GM23338 (cell line): Measurements from ENCODE around the gene KRT33B. TPM values are rescaled to one million over a fixed set of nuclear protein-coding genes. Genes with fewer than 3 reads are reported as not detected.
"Not testable (repeated sequence)": the region's sequence is repeated elsewhere in the genome, so short reads cannot be mapped to it uniquely, and the experiment has no call there.

Experiments
- ATAC-seq: fragments of 200-7000 bp; cut with Tn5 transposase; 3 replicates; pipeline ENCODE4 v1.9.1; 2020
- DNase-seq: peaks from one replicate; pipeline ENCODE4 v3.0.0-alpha.2; 2015; ENCODE audit warnings: low spot score
- H2AFZ ChIP-seq: fragments of 200-600 bp; sonication (generic); 2 replicates; pipeline ENCODE4 v1.8.0; 2016; ENCODE audit warnings: antibody characterized with exemption, mild to moderate bottlenecking, moderate library complexity
- H3F3A ChIP-seq: fragments of 200-600 bp; sonication (generic); replicated peaks from 2 replicates; pipeline ENCODE4 v1.8.0; 2017; ENCODE audit warnings: antibody characterized with exemption, mixed run types, low read depth
- H3K27ac ChIP-seq: fragments of 200-600 bp; sonication (generic); 2 replicates; pipeline ENCODE4 v1.6.1; 2016; ENCODE audit warnings: low read depth
- H3K27me3 ChIP-seq: fragments of 200-600 bp; sonication (generic); 2 replicates; pipeline ENCODE4 v1.8.0; 2016; ENCODE audit warnings: mild to moderate bottlenecking, mixed run types, moderate library complexity; ENCODE audit not compliant: insufficient read depth
- H3K36me3 ChIP-seq: fragments of 200-600 bp; sonication (generic); 2 replicates; pipeline ENCODE4 v1.8.0; 2016; ENCODE audit warnings: mild to moderate bottlenecking; ENCODE audit not compliant: insufficient read depth
- H3K4me1 ChIP-seq: fragments of 200-600 bp; sonication (generic); 2 replicates; pipeline ENCODE4 v1.8.0; 2016; ENCODE audit warnings: mild to moderate bottlenecking, moderate library complexity; ENCODE audit not compliant: insufficient read depth
- H3K4me2 ChIP-seq: fragments of 200-600 bp; sonication (generic); 2 replicates; pipeline ENCODE4 v1.7.1; 2017; ENCODE audit warnings: mixed run types
- H3K4me3 ChIP-seq: fragments of 200-600 bp; sonication (generic); 2 replicates; pipeline ENCODE4 v1.6.1; 2016; ENCODE audit warnings: mixed run types
- H3K79me2 ChIP-seq: fragments of 200-600 bp; sonication (generic); replicated peaks from 2 replicates; pipeline ENCODE4 v1.8.0; 2017; ENCODE audit warnings: mild to moderate bottlenecking; ENCODE audit not compliant: insufficient read depth
- H3K9me2 ChIP-seq: fragments of 200-600 bp; sonication (generic); 2 replicates; pipeline ENCODE4 v1.8.0; 2017; ENCODE audit not compliant: insufficient read depth
- H4K20me1 ChIP-seq: fragments of 200-600 bp; sonication (generic); replicated peaks from 2 replicates; pipeline ENCODE4 v1.8.0; 2017; ENCODE audit warnings: mild to moderate bottlenecking; ENCODE audit not compliant: insufficient read depth
- H3K27ac Mint-ChIP-seq: 2 replicates; pipeline ENCODE4 v1.8.0; 2020; ENCODE audit warnings: inconsistent platforms, mild to moderate bottlenecking, moderate library complexity, mixed read lengths
- H3K27me3 Mint-ChIP-seq: 3 replicates; pipeline ENCODE4 v1.8.0; 2022; ENCODE audit warnings: low read depth, mild to moderate bottlenecking, moderate library complexity, mixed read lengths, inconsistent platforms; ENCODE audit not compliant: insufficient read depth, poor library complexity
- H3K36me3 Mint-ChIP-seq: 3 replicates; pipeline ENCODE4 v1.8.0; 2021; ENCODE audit warnings: low read depth, mild to moderate bottlenecking, inconsistent platforms, moderate library complexity, mixed read lengths
- H3K4me1 Mint-ChIP-seq: 3 replicates; pipeline ENCODE4 v1.8.0; 2020; ENCODE audit warnings: mild to moderate bottlenecking, inconsistent platforms, mixed read lengths
- H3K4me3 Mint-ChIP-seq: 3 replicates; pipeline ENCODE4 v1.8.0; 2021; ENCODE audit warnings: moderate library complexity, mild to moderate bottlenecking, inconsistent platforms, mixed read lengths
- H3K9me3 Mint-ChIP-seq: 3 replicates; pipeline ENCODE4 v1.8.0; 2020; ENCODE audit warnings: moderate library complexity, mild to moderate bottlenecking, inconsistent platforms, mixed read lengths
- CTCF ChIP-seq, 2 experiments: fragments of 200-600 bp in 1 of 2; sonication (generic) in 1 of 2; conservative IDR thresholded peaks; 2 replicates each; pipeline versions ENCODE4 v1.5.1 to v1.6.1; 2016 to 2017; ENCODE audit warnings: antibody characterized with exemption in 2 of 2, low read depth in 2 of 2, mild to moderate bottlenecking in 2 of 2, moderate library complexity in 1 of 2
- NANOG ChIP-seq: IDR thresholded peaks from 2 replicates; pipeline ENCODE4 v1.6.1; 2016; ENCODE audit warnings: antibody characterized with exemption, borderline replicate concordance
- REST ChIP-seq: IDR thresholded peaks from one replicate; pipeline ENCODE4 v1.6.1; 2018; ENCODE audit warnings: antibody characterized with exemption; ENCODE audit not compliant: unreplicated experiment
- STAT1 ChIP-seq: IDR thresholded peaks from one replicate; pipeline ENCODE4 v1.6.1; 2016; ENCODE audit warnings: antibody characterized with exemption; ENCODE audit not compliant: unreplicated experiment
- ZNF114 ChIP-seq: fragments of 250-450 bp; sonication (Bioruptor Pico); IDR thresholded peaks from 2 replicates; pipeline ENCODE4 v1.5.0; 2020; ENCODE audit warnings: mild to moderate bottlenecking, moderate library complexity
- ZNF462 ChIP-seq: fragments of 250-450 bp; sonication (Bioruptor Pico); IDR thresholded peaks from 2 replicates; pipeline ENCODE4 v1.5.0; 2020; ENCODE audit warnings: mild to moderate bottlenecking, moderate library complexity
- polyA plus RNA-seq: library from polyadenylated mRNA; unstranded; fragments of >200 nt; fragmentation: Nextera tagmentation; extraction: Ambion mirVana; gene quantifications from 2 replicates; pipeline ENCODE4 v1.2.1, GENCODE V29; 2016
- total RNA-seq: library from RNA; depleted of rRNA; stranded (reverse); fragments of >200 nt; shearing (Covaris generic); gene quantifications from 2 replicates; pipeline ENCODE4 v1.2.3, GENCODE V29; 2014

The KRT33B gene
- total and polyA plus RNA-seq, 2 experiments from 2014 or later: not detected

GRCh38 chr17:41382394-41382793, 12.8 kb upstream of the KRT33B start:
- Histone ChIP-seq H3K4me3 (no peak overlapping the region), H3K4me2 (no peak overlapping the region), H3K36me3 (no peaks in the 10 kb centered on the region), H4K20me1 (no peaks in the 10 kb centered on the region), H3K27ac (no peak overlapping the region), H2AFZ (no peak overlapping the region), H3K27me3 (no peaks in the 10 kb centered on the region), H3F3A (no peaks in the 10 kb centered on the region), H3K79me2 (no peaks in the 10 kb centered on the region), H3K9me2 (peaks cover 9% of the 10 kb centered on the region), H3K4me1 (peaks cover 7% of the 10 kb centered on the region)
- TF ChIP-seq REST (no peak), ZNF114 (CRISPR knock-in tag) (no peak), CTCF (conservative IDR thresholded peaks at IDR 0.05; ENCODE audit: low read depth in 2 of 2) (no peak), ZNF462 (CRISPR knock-in tag) (no peak), NANOG (no peak), STAT1 (no peak)
- Mint-ChIP-seq H3K9me3 (peaks cover 16% of the 10 kb centered on the region), H3K4me1 (peaks cover 4% of the 10 kb centered on the region; the same call in 1 of the 3 replicates), H3K36me3 (no peaks in the 10 kb centered on the region; the same call in 1 of the 3 replicates), H3K27me3 (peaks cover 2% of the 10 kb centered on the region), H3K4me3 (no peak overlapping the region), H3K27ac (no peak overlapping the region)
- no peak for ATAC-seq
- no peak for DNase-seq

- not testable (repeated sequence) for H3K4me1 Mint-ChIP-seq, H3K27me3 ChIP-seq, H3K27me3 Mint-ChIP-seq, H3K27ac ChIP-seq, H3K36me3 ChIP-seq, H3K4me3 Mint-ChIP-seq, H2AFZ ChIP-seq, H4K20me1 ChIP-seq, H3K79me2 ChIP-seq, ATAC-seq, H3K36me3 Mint-ChIP-seq, H3K4me1 ChIP-seq, H3F3A ChIP-seq, H3K4me2 ChIP-seq, DNase-seq, H3K4me3 ChIP-seq, H3K27ac Mint-ChIP-seq
- peaks cover 15% of the 10 kb centered on the region for H3K9me3 Mint-ChIP-seq
- H3K9me2 ChIP-seq: peaks cover 14% of the 10 kb centered on the region
Observed at GRCh38 chr17:41381943-41382342, 12.3 kb upstream of the KRT33B start, which contains the start of gene KRT34. KRT34 (minus strand) TSS chr17:41382306; CDS start chr17:41382246, 60 bp downstream.

GRCh38 chr17:41380091-41380490, 10.5 kb upstream of the KRT33B start:
- not testable (repeated sequence) for ATAC-seq, H3K27ac Mint-ChIP-seq, DNase-seq, H3K36me3 ChIP-seq, H4K20me1 ChIP-seq, H3K27me3 Mint-ChIP-seq, H3K4me3 Mint-ChIP-seq, H3K4me3 ChIP-seq, H3K4me1 Mint-ChIP-seq, H3K27me3 ChIP-seq, H3K27ac ChIP-seq, H3K36me3 Mint-ChIP-seq, H3F3A ChIP-seq, H2AFZ ChIP-seq, H3K4me2 ChIP-seq, H3K9me3 Mint-ChIP-seq, H3K4me1 ChIP-seq, H3K79me2 ChIP-seq
- H3K9me2 ChIP-seq: peaks cover 25% of the 10 kb centered on the region
